GM18861 (cell line): ENCODE results near the gene SPINT2.
"Not testable (repeated sequence)": the region's sequence is repeated elsewhere in the genome, so short reads cannot be mapped to it uniquely, and the experiment has no call there.

Experiments used
- ATAC-seq: cut with Tn5 transposase; IDR thresholded peaks from one replicate; pipeline ENCODE4 v1.9.1; 2021; ENCODE audit not compliant: unreplicated experiment

The SPINT2 gene

GRCh38 chr19:38319421-38320258 lies 55.3 kb downstream of the SPINT2 start, which contains the start of gene KCNK6:
Gene KCNK6 (plus strand): TSS chr19:38319845. CDS start chr19:38319951, 106 bp downstream.
- no peak for ATAC-seq

GRCh38 chr19:38320969-38321339 lies 56.6 kb downstream of the SPINT2 start:
- no peak for ATAC-seq

- ATAC-seq: no peak
These were observed 57.3 kb downstream of the SPINT2 start for GRCh38 chr19:38321646-38322196.

DNA sequence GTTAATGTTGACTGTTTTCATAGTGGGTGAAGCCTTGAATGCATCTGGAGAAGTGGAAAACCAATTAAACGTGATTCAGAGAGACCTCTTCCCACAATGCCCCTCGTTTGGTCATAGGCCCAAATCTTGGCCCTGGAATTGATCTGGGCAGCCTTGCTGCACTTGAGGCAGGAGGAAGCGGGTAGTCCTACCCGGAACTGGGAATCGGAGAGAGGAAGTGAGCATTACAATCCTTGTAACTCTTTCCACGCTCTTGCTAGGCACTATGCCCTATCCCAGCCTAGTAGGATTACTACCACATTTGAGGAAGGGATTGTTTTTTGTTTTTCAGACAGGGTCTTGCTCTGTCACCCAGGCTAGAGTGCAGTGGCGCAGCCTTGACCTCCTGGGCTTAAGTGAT lies 58.9 kb downstream of the SPINT2 start:
- no peak for ATAC-seq

DNA sequence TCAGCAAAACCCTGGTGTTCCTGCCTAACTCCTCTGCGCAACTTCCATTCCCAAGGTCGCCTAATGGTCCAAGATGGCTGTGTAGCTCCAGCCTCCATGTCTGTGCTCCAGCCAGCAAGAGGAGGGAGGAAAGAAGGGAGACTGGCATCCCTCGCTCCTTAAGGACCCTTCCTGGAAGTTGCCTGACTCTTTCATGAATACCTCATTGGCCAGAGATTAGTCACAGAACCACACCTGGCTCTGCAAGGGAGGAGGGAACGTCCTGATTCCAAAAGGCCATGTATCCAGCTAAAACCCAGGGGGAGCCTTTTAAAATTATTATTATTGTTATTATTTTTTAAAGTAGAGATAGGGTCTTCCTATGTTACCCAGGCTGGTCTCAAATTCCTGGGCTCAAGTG lies 60.1 kb downstream of the SPINT2 start:
- ATAC-seq: no peak

- no peak for ATAC-seq
These were observed 62.2 kb downstream of the SPINT2 start for GRCh38 chr19:38326591-38326990.

DNA sequence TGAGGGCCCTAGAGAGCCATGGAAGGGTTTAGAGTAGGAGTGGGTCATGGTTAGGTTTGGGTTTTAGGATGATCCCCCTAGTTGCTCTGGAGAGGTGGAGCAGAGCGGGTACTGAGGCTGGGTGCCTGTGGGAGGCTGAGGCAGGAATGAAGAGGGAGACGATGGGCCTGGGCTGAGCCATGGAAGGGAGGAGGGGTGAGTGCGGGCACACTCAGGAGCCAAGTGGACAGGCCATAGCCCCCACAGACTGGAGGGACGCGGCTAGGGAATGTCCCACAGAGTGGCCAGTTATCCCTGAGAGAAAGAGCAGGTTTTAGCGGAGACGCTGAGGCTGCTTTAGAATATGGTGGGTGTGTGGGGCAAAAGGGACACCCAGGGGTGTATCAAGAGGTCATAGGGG lies 65.3 kb downstream of the SPINT2 start:
- ATAC-seq: no peak

- no peak for ATAC-seq
These were observed 67.4 kb downstream of the SPINT2 start for GRCh38 chr19:38331728-38332127.

GRCh38 chr19:38333245-38333644 lies 68.9 kb downstream of the SPINT2 start:
- no peak for ATAC-seq

- peak; percentile 49 for ATAC-seq
These were observed 71.7 kb downstream of the SPINT2 start for GRCh38 chr19:38335949-38336637.

DNA sequence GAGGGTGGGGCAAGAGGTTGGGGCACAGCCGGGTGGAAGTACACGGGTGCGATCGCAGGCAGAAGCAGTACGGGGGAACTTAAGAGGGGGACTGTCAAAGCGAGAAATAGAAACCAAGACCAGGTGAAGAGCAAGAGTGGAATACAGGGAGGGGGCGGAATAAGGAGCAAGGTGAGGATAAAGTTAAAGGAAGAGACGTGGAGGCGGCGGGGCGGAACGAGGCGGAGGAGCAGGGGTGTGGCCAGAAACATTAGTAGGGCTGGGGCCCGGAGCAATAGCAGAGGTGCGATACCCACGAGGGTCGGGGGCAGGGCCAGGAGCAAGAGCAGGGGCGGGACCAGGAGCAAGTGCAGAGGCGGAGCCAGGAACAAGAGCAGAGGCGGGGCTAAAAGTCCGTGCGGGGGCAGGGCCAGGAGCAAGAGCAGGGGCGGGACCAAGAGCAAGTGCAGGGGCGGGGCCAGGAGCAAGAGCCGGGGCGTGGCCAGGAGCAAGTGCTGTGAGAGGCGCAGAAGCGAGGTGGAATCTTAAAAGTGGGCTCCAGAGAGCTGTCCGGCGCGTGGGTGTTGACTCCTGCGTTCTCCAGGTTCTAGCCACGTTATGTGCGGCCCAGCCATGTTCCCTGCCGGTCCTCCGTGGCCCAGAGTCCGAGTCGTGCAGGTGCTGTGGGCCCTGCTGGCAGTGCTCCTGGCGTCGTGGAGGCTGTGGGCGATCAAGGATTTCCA lies 72.4 kb downstream of the SPINT2 start:
- ATAC-seq: peak; percentile 30

- no peak for ATAC-seq
These were observed 72.9 kb downstream of the SPINT2 start for GRCh38 chr19:38337360-38337653.

- ATAC-seq: not testable (repeated sequence)
These were observed 74.6 kb downstream of the SPINT2 start for GRCh38 chr19:38339011-38339410.

- no peak for ATAC-seq
These were observed 76.6 kb downstream of the SPINT2 start for GRCh38 chr19:38340927-38341326.
